Caco-2 (cell line): Measurements from ENCODE around the gene TARS1. TPM values are rescaled to one million over a fixed set of nuclear protein-coding genes. Genes with fewer than 3 reads are reported as not detected.

ENCODE experiments used
- BruUV-seq: library from RNA; stranded (reverse); fragments of 400-500 nt; replicated peaks from 2 replicates; lab custom pipeline; 2021; lab: Mats Ljungman, UMichigan
- CTCF ChIA-PET: fragments of 300-600 bp; sonication (Branson Sonifier 250); formaldehyde crosslinking; loops from one replicate; lab custom pipeline; 2022; ENCODE audit warnings: antibody characterized with exemption; lab: Charles Lee
- POLR2A ChIA-PET: fragments of 300-600 bp; sonication (Branson Sonifier 250); formaldehyde crosslinking; loops from one replicate; lab custom pipeline; 2022; ENCODE audit warnings: antibody characterized with exemption; lab: Charles Lee
- DNase-seq, 2 experiments: peaks; one replicate each; pipeline versions ENCODE4 v3.0.0 to v3.0.0-alpha.2; 2020 to 2022
- H3K27me3 ChIP-seq: replicated peaks from 2 replicates; pipeline ENCODE4 v1.6.0; 2011; ENCODE audit warnings: low read length; ENCODE audit not compliant: control insufficient read depth, insufficient read depth
- H3K36me3 ChIP-seq: 2 replicates; pipeline ENCODE4 v1.5.1; 2011; ENCODE audit warnings: low read length; ENCODE audit not compliant: control insufficient read depth, insufficient read depth
- H3K4me1 ChIP-seq: fragments of 250-450 bp; sonication (Bioruptor Pico); 2 replicates; pipeline ENCODE4 v1.5.1; 2020; ENCODE audit warnings: mild to moderate bottlenecking
- H3K4me3 ChIP-seq: 2 replicates; pipeline ENCODE4 v1.5.1; 2011; ENCODE audit warnings: low read depth, mild to moderate bottlenecking, control low read depth, low read length
- H3K9me3 ChIP-seq: fragments of 250-450 bp; sonication (Bioruptor Pico); 2 replicates; pipeline ENCODE4 v1.5.1; 2020; ENCODE audit warnings: mild to moderate bottlenecking, moderate library complexity
- H3K27ac Mint-ChIP-seq: one replicate; pipeline ENCODE4 v1.8.0; 2022; ENCODE audit warnings: mixed read lengths; ENCODE audit not compliant: unreplicated experiment
- H3K27me3 Mint-ChIP-seq: one replicate; pipeline ENCODE4 v1.8.0; 2022; ENCODE audit warnings: mixed read lengths; ENCODE audit not compliant: insufficient read depth, unreplicated experiment
- H3K36me3 Mint-ChIP-seq: one replicate; pipeline ENCODE4 v1.8.0; 2022; ENCODE audit warnings: mild to moderate bottlenecking, mixed read lengths; ENCODE audit not compliant: insufficient read depth, unreplicated experiment
- H3K4me1 Mint-ChIP-seq: one replicate; pipeline ENCODE4 v1.8.0; 2022; ENCODE audit warnings: low read depth, mixed read lengths; ENCODE audit not compliant: unreplicated experiment
- H3K4me3 Mint-ChIP-seq: one replicate; pipeline ENCODE4 v1.8.0; 2022; ENCODE audit warnings: mild to moderate bottlenecking, moderate library complexity, mixed read lengths; ENCODE audit not compliant: unreplicated experiment
- H3K9me3 Mint-ChIP-seq: one replicate; pipeline ENCODE4 v1.8.0; 2022; ENCODE audit warnings: mixed read lengths; ENCODE audit not compliant: unreplicated experiment
- intact Hi-C: fragments of 100-400 bp; cut with micrococcal nuclease; formaldehyde crosslinking; loops from one replicate; pipeline ENCODE4 v1.10.0; 2022; ENCODE audit not compliant: unreplicated experiment
- total RNA-seq: library from RNA; stranded (reverse); gene quantifications from 2 replicates; pipeline ENCODE4 v1.2.3, GENCODE V29; 2022
- TF ChIP-seq, protein P1 (sequence below), 2 experiments: fragments of 200-600 bp in 1 of 2; IDR thresholded peaks; 1 replicate in 1 of 2; 2 replicates in 1 of 2; pipeline versions ENCODE4 v1.5.1 to v1.8.0; 2011 to 2022; ENCODE audit warnings: antibody characterized with exemption in 1 of 2, control low read depth in 1 of 2, inconsistent platforms in 1 of 2, low read depth in 1 of 2, low read length in 1 of 2, mild to moderate bottlenecking in 1 of 2, moderate library complexity in 1 of 2; ENCODE audit not compliant: insufficient read depth in 1 of 2, severe bottlenecking in 1 of 2, unreplicated experiment in 1 of 2

The TARS1 gene
- total RNA-seq, 1 experiment from 2014 or later, result 288 TPM

DNA sequence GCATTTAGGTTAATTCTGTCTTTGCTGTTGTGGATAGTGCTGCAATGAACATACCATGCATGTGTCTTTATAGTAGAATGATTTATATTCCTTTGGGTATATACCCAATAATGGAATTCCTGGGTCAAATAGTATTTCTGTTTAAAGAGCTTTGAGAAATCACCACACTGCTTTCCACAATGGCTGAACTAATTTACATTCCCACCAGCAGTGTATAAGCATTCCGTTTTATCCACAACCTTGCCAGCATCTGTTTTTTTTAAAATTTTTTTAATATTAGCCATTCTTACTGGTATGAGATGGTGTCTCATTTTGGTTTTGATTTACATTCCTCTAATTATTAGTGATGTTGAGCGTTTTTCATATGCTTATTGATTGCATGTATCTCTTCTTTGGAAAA is 15.5 kb upstream of the TARS1 start:
- Histone ChIP-seq H3K4me3 (no peak overlapping the region), H3K9me3 (no peaks in the 10 kb centered on the region), H3K27me3 (no peaks in the 10 kb centered on the region), H3K36me3 (no peaks in the 10 kb centered on the region), H3K4me1 (no peaks in the 10 kb centered on the region)
- Mint-ChIP-seq H3K4me1 (no peaks in the 10 kb centered on the region), H3K27ac (no peak overlapping the region), H3K9me3 (peaks cover 11% of the 10 kb centered on the region), H3K27me3 (peaks cover 14% of the 10 kb centered on the region), H3K36me3 (no peaks in the 10 kb centered on the region), H3K4me3 (no peak overlapping the region)
- intact Hi-C loops, result loop anchor here (10.0 kb wide), 1 partner anchor 241 kb away; no protein-coding TSS in a partner anchor
- ChIA-PET CTCF (no interaction called here), POLR2A (no interaction called here)
- DNase-seq, result no peak
- no TSS peak for BruUV-seq
- TF ChIP-seq, protein P1, sequence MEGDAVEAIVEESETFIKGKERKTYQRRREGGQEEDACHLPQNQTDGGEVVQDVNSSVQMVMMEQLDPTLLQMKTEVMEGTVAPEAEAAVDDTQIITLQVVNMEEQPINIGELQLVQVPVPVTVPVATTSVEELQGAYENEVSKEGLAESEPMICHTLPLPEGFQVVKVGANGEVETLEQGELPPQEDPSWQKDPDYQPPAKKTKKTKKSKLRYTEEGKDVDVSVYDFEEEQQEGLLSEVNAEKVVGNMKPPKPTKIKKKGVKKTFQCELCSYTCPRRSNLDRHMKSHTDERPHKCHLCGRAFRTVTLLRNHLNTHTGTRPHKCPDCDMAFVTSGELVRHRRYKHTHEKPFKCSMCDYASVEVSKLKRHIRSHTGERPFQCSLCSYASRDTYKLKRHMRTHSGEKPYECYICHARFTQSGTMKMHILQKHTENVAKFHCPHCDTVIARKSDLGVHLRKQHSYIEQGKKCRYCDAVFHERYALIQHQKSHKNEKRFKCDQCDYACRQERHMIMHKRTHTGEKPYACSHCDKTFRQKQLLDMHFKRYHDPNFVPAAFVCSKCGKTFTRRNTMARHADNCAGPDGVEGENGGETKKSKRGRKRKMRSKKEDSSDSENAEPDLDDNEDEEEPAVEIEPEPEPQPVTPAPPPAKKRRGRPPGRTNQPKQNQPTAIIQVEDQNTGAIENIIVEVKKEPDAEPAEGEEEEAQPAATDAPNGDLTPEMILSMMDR (IDR thresholded peaks at IDR 0.05; ENCODE audit: insufficient read depth in 1 of 2, low read depth in 1 of 2, low read length in 1 of 2, severe bottlenecking in 1 of 2, unreplicated experiment in 1 of 2), result no peak

DNA sequence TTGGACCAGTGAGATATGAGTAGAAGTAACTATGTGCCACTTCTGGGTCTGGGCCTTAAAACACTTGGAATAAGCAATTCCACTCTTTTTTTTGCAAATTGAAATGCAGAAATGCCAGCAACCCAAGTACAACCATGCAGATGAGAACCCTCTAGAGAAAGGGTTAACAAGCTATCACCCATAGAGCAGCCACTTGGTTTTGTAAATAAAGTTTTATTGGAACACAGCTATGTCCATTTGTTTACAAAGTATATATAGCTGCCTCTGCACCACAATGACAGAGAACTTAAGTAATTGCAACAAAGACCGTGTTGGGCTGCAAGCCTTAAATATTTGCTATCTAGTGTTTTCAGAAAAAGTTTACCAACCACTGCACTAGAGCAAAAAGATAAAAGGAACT is 9.8 kb upstream of the TARS1 start:
- Histone ChIP-seq H3K36me3 (no peaks in the 10 kb centered on the region), H3K9me3 (no peaks in the 10 kb centered on the region), H3K4me1 (no peaks in the 10 kb centered on the region), H3K27me3 (no peaks in the 10 kb centered on the region), H3K4me3 (no peak overlapping the region)
- TF ChIP-seq, protein P1 (IDR thresholded peaks at IDR 0.05; ENCODE audit: insufficient read depth in 1 of 2, low read depth in 1 of 2, low read length in 1 of 2, severe bottlenecking in 1 of 2, unreplicated experiment in 1 of 2), result no peak
- no TSS peak for BruUV-seq
- POLR2A ChIA-PET, result no interaction called here
- CTCF ChIA-PET, result no interaction called here
- DNase-seq, result no peak
- H3K9me3 Mint-ChIP-seq, result peaks cover 11% of the 10 kb centered on the region
- H3K27ac Mint-ChIP-seq, result no peak overlapping the region
- H3K27me3 Mint-ChIP-seq, result peaks cover 3% of the 10 kb centered on the region
- no peaks in the 10 kb centered on the region for H3K4me1 Mint-ChIP-seq
- no peaks in the 10 kb centered on the region for H3K36me3 Mint-ChIP-seq
- intact Hi-C loops, result no loop called here
- H3K4me3 Mint-ChIP-seq, result no peak overlapping the region

DNA sequence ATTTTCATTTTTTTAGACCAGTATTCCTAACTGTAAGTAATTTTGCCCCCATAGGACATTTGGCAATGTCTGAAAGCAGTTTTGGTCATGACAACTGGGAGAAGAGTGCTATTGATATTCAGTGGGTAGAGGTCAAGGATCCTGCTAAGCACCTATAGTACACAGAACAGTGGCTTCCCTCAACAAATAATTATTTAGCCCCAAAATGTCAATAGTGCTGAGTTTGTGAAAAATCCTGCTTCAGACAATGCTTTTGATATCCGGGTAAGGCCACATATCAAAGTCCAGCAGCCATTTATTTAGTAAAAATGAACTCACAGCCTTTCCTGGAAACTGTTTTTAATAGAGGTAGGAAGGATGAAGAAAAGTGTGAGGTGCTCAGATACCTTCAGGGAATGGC is 8.1 kb upstream of the TARS1 start:
- no peak overlapping the region for H3K4me3 Mint-ChIP-seq
- H3K36me3 ChIP-seq, result no peaks in the 10 kb centered on the region
- no peaks in the 10 kb centered on the region for H3K36me3 Mint-ChIP-seq
- no peak overlapping the region for H3K4me3 ChIP-seq
- no peaks in the 10 kb centered on the region for H3K27me3 Mint-ChIP-seq
- H3K27me3 ChIP-seq, result no peaks in the 10 kb centered on the region
- H3K9me3 Mint-ChIP-seq, result peaks cover 11% of the 10 kb centered on the region
- no peaks in the 10 kb centered on the region for H3K4me1 ChIP-seq
- ChIA-PET POLR2A (no interaction called here), CTCF (no interaction called here)
- H3K4me1 Mint-ChIP-seq, result no peaks in the 10 kb centered on the region
- no peak overlapping the region for H3K27ac Mint-ChIP-seq
- DNase-seq, result no peak
- TF ChIP-seq, protein P1 (IDR thresholded peaks at IDR 0.05; ENCODE audit: insufficient read depth in 1 of 2, low read depth in 1 of 2, low read length in 1 of 2, severe bottlenecking in 1 of 2, unreplicated experiment in 1 of 2), result no peak
- intact Hi-C loops, result no loop called here
- BruUV-seq, result no TSS peak
- H3K9me3 ChIP-seq, result no peaks in the 10 kb centered on the region
